ENCODE measurements around the gene SP100.
"Not testable (repeated sequence)": the region's sequence is repeated elsewhere in the genome, so short reads cannot be mapped to it uniquely, and the experiment has no call there.

The SP100 gene

GRCh38 chr2:230422149-230422548 lies 6.1 kb downstream of the SP100 start:
- DNase-seq = no peak

GRCh38 chr2:230423851-230424458 lies 8.0 kb downstream of the SP100 start:
- DNase-seq = no peak

- no peak for DNase-seq
These were observed 9.4 kb downstream of the SP100 start for GRCh38 chr2:230425377-230425776.

- no peak for DNase-seq
These were observed 13.5 kb downstream of the SP100 start for GRCh38 chr2:230429513-230429912.

- DNase-seq = no peak
These were observed 15.2 kb downstream of the SP100 start for GRCh38 chr2:230430957-230431910.

- DNase-seq = no peak
These were observed 18.8 kb downstream of the SP100 start for GRCh38 chr2:230434677-230435324.

- no peak for DNase-seq
These were observed 19.4 kb downstream of the SP100 start for GRCh38 chr2:230435431-230435830.

- DNase-seq = not testable (repeated sequence)
These were observed 23.1 kb downstream of the SP100 start for GRCh38 chr2:230439121-230439520.

GRCh38 chr2:230439590-230439989 lies 23.6 kb downstream of the SP100 start:
- no peak for DNase-seq

GRCh38 chr2:230441227-230441897 lies 25.4 kb downstream of the SP100 start:
- no peak for DNase-seq

GRCh38 chr2:230443541-230443940 lies 27.5 kb downstream of the SP100 start:
- no peak for DNase-seq

GRCh38 chr2:230444832-230445231 lies 28.8 kb downstream of the SP100 start:
- no peak for DNase-seq

- DNase-seq = no peak
These were observed 31.0 kb downstream of the SP100 start for GRCh38 chr2:230447036-230447435.

- no peak for DNase-seq
These were observed 31.8 kb downstream of the SP100 start for GRCh38 chr2:230447455-230448451.

GRCh38 chr2:230449901-230450467 lies 34.0 kb downstream of the SP100 start:
- no peak for DNase-seq

- no peak for DNase-seq
These were observed 37.0 kb downstream of the SP100 start for GRCh38 chr2:230453006-230453405.

GRCh38 chr2:230455005-230455684 lies 39.1 kb downstream of the SP100 start:
- no peak for DNase-seq

- no peak for DNase-seq
These were observed 41.2 kb downstream of the SP100 start for GRCh38 chr2:230457073-230457768.

- DNase-seq = no peak
These were observed 41.8 kb downstream of the SP100 start for GRCh38 chr2:230457793-230458192.

GRCh38 chr2:230459216-230459615 lies 43.2 kb downstream of the SP100 start:
- DNase-seq = no peak
